ENCODE measurements around the gene FOXF1.

Gene FOXF1

GRCh38 chr16:86525696-86526095 lies 15.4 kb downstream of the FOXF1 start:
- no peak for DNase-seq
- in situ Hi-C loops (cut with MboI; ENCODE audit: low pct_unique_long_range_greater_than_20kb, low sequenced_read_pairs): no loop called here

- in situ Hi-C loops (cut with MboI; ENCODE audit: low pct_unique_long_range_greater_than_20kb, low sequenced_read_pairs): no loop called here
Measured at GRCh38 chr16:86527366-86527765, 17.0 kb downstream of the FOXF1 start.

GRCh38 chr16:86528061-86528929 lies 18.0 kb downstream of the FOXF1 start:
- DNase-seq: no peak
- in situ Hi-C loops (cut with MboI; ENCODE audit: low pct_unique_long_range_greater_than_20kb, low sequenced_read_pairs): no loop called here

More at GRCh38 chr16:86527366-86527765, 17.0 kb downstream of the FOXF1 start:
- DNase-seq: no peak

GRCh38 chr16:86529160-86529559 lies 18.8 kb downstream of the FOXF1 start:
- in situ Hi-C loops (cut with MboI; ENCODE audit: low pct_unique_long_range_greater_than_20kb, low sequenced_read_pairs): no loop called here
- no peak for DNase-seq

GRCh38 chr16:86530251-86531190 lies 20.2 kb downstream of the FOXF1 start:
- in situ Hi-C loops (cut with MboI; ENCODE audit: low pct_unique_long_range_greater_than_20kb, low sequenced_read_pairs): no loop called here

GRCh38 chr16:86531191-86531545 lies 20.8 kb downstream of the FOXF1 start:
- in situ Hi-C loops (cut with MboI; ENCODE audit: low pct_unique_long_range_greater_than_20kb, low sequenced_read_pairs): no loop called here
- no peak for DNase-seq

More at GRCh38 chr16:86530251-86531190, 20.2 kb downstream of the FOXF1 start:
- no peak for DNase-seq

- in situ Hi-C loops (cut with MboI; ENCODE audit: low pct_unique_long_range_greater_than_20kb, low sequenced_read_pairs): no loop called here
- no peak for DNase-seq
Measured at GRCh38 chr16:86531641-86532525, 21.6 kb downstream of the FOXF1 start.

GRCh38 chr16:86532526-86532815 lies 22.1 kb downstream of the FOXF1 start:
- DNase-seq: no peak
- in situ Hi-C loops (cut with MboI; ENCODE audit: low pct_unique_long_range_greater_than_20kb, low sequenced_read_pairs): no loop called here

GRCh38 chr16:86533076-86533475 lies 22.7 kb downstream of the FOXF1 start:
- no peak for DNase-seq
- in situ Hi-C loops (cut with MboI; ENCODE audit: low pct_unique_long_range_greater_than_20kb, low sequenced_read_pairs): no loop called here

GRCh38 chr16:86533767-86534351 lies 23.5 kb downstream of the FOXF1 start:
- in situ Hi-C loops (cut with MboI; ENCODE audit: low pct_unique_long_range_greater_than_20kb, low sequenced_read_pairs): no loop called here
- no peak for DNase-seq

GRCh38 chr16:86534779-86535615 lies 24.7 kb downstream of the FOXF1 start:
- in situ Hi-C loops (cut with MboI; ENCODE audit: low pct_unique_long_range_greater_than_20kb, low sequenced_read_pairs): no loop called here
- DNase-seq: no peak

- in situ Hi-C loops (cut with MboI; ENCODE audit: low pct_unique_long_range_greater_than_20kb, low sequenced_read_pairs): no loop called here
- no peak for DNase-seq
Measured at GRCh38 chr16:86536621-86537020, 26.3 kb downstream of the FOXF1 start.

GRCh38 chr16:86537486-86537885 lies 27.2 kb downstream of the FOXF1 start:
- DNase-seq: no peak
- in situ Hi-C loops (cut with MboI; ENCODE audit: low pct_unique_long_range_greater_than_20kb, low sequenced_read_pairs): no loop called here

- no peak for DNase-seq
- in situ Hi-C loops (cut with MboI; ENCODE audit: low pct_unique_long_range_greater_than_20kb, low sequenced_read_pairs): no loop called here
Measured at GRCh38 chr16:86538196-86538780, 28.0 kb downstream of the FOXF1 start.

- in situ Hi-C loops (cut with MboI; ENCODE audit: low pct_unique_long_range_greater_than_20kb, low sequenced_read_pairs): no loop called here
- DNase-seq: no peak
Measured at GRCh38 chr16:86540894-86541293, 30.6 kb downstream of the FOXF1 start.

GRCh38 chr16:86541560-86541959 lies 31.2 kb downstream of the FOXF1 start:
- in situ Hi-C loops (cut with MboI; ENCODE audit: low pct_unique_long_range_greater_than_20kb, low sequenced_read_pairs): no loop called here
- no peak for DNase-seq

- in situ Hi-C loops (cut with MboI; ENCODE audit: low pct_unique_long_range_greater_than_20kb, low sequenced_read_pairs): no loop called here
- DNase-seq: no peak
Measured at GRCh38 chr16:86542756-86543750, 32.7 kb downstream of the FOXF1 start.

Measured in KBM-7 (cell line).